Amygdala (tissue), 56 donors: ENCODE measurements around the gene RAP1GAP2.
"Not testable (repeated sequence)": the region's sequence is repeated elsewhere in the genome, so short reads cannot be mapped to it uniquely, and the experiment has no call there.

Experiments
- DNase-seq, 56 donors: peaks; one replicate each; lab custom pipeline; 2025; lab: John Stamatoyannopoulos, UW

The RAP1GAP2 gene

GRCh38 chr17:2878751-2879254 lies 82.6 kb downstream of the RAP1GAP2 start:
- no peak for DNase-seq

- no peak for DNase-seq
Measured at GRCh38 chr17:2880050-2880449, 83.8 kb downstream of the RAP1GAP2 start.

GRCh38 chr17:2881295-2881694 lies 85.1 kb downstream of the RAP1GAP2 start:
- DNase-seq, result no peak

GRCh38 chr17:2883544-2884213 lies 87.4 kb downstream of the RAP1GAP2 start:
- no peak for DNase-seq

GRCh38 chr17:2885733-2886132 lies 89.5 kb downstream of the RAP1GAP2 start:
- DNase-seq, result no peak

- no peak for DNase-seq
Measured at GRCh38 chr17:2888326-2888725, 92.1 kb downstream of the RAP1GAP2 start.

- no peak for DNase-seq
Measured at GRCh38 chr17:2889256-2889655, 93.0 kb downstream of the RAP1GAP2 start.

- not testable (repeated sequence) for DNase-seq
Measured at GRCh38 chr17:2890778-2891177, 94.5 kb downstream of the RAP1GAP2 start.

- peak in 2 of 56 donors; percentile 18 to 24 for DNase-seq
Measured at GRCh38 chr17:2892305-2892971, 96.2 kb downstream of the RAP1GAP2 start.

- DNase-seq, result no peak
Measured at GRCh38 chr17:2893422-2893914, 97.2 kb downstream of the RAP1GAP2 start.

GRCh38 chr17:2894782-2895181 lies 98.5 kb downstream of the RAP1GAP2 start:
- no peak for DNase-seq

GRCh38 chr17:2897605-2898004 lies 101.4 kb downstream of the RAP1GAP2 start:
- no peak for DNase-seq

- DNase-seq, result no peak
Measured at GRCh38 chr17:2898255-2898926, 102.2 kb downstream of the RAP1GAP2 start.

GRCh38 chr17:2899906-2900305 lies 103.7 kb downstream of the RAP1GAP2 start:
- DNase-seq, result peak in 1 of 56 donors; percentile 6

- DNase-seq, result no peak
Measured at GRCh38 chr17:2900842-2901241, 104.6 kb downstream of the RAP1GAP2 start.

- DNase-seq, result no peak
Measured at GRCh38 chr17:2901582-2901981, 105.3 kb downstream of the RAP1GAP2 start.

- no peak for DNase-seq
Measured at GRCh38 chr17:2902546-2902945, 106.3 kb downstream of the RAP1GAP2 start.

GRCh38 chr17:2903193-2903974 lies 107.1 kb downstream of the RAP1GAP2 start:
- no peak for DNase-seq

GRCh38 chr17:2904135-2904534 lies 107.9 kb downstream of the RAP1GAP2 start:
- DNase-seq, result peak in 44 of 56 donors; percentile 5 to 71 (median 40)

GRCh38 chr17:2905269-2905668 lies 109.0 kb downstream of the RAP1GAP2 start:
- DNase-seq, result no peak
